Measurements from ENCODE around the gene SKI. TPM values are rescaled to one million over a fixed set of nuclear protein-coding genes. Genes with fewer than 3 reads are reported as not detected.

The SKI gene
- total RNA-seq, 2 donors from 2014 or later: 65.4 to 79.2 TPM

GRCh38 chr1:2322581-2323211 is 94.6 kb downstream of the SKI start:
- TF ChIP-seq CTCF (conservative IDR thresholded peaks at IDR 0.05): no peak
- Histone ChIP-seq H3K9ac (ENCODE audit: extremely low read depth, low read length, poor library complexity, severe bottlenecking) (no peak overlapping the region), H3K36me3 (ENCODE audit: control insufficient read depth, insufficient read depth, low read length) (no peaks in the 10 kb centered on the region), H3K9me3 (ENCODE audit: control insufficient read depth, low read length) (no peaks in the 10 kb centered on the region), H3K27me3 (ENCODE audit: control insufficient read depth, insufficient read depth, low read length, poor library complexity, severe bottlenecking) (peaks cover 8% of the 10 kb centered on the region), H3K4me3 (ENCODE audit: low read length) (no peak overlapping the region), H3K4me1 (ENCODE audit: control insufficient read depth, insufficient read depth, low read length) (no peaks in the 10 kb centered on the region), H3K27ac (ENCODE audit: low read depth, low read length) (peak overlapping the region; percentile 96)
- Mint-ChIP-seq H3K4me1 (no peaks in the 10 kb centered on the region), H3K27ac (no peak overlapping the region), H3K27me3 (ENCODE audit: insufficient read depth) (peaks cover 13% of the 10 kb centered on the region), H3K36me3 (ENCODE audit: low read depth) (no peaks in the 10 kb centered on the region), H3K9me3 (peaks cover 2% of the 10 kb centered on the region), H3K4me3 (no peak overlapping the region)
- no peak for DNase-seq
- WGBS, 2 experiments (ENCODE audit: insufficient coverage in 1 of 2, insufficient read length in 1 of 2): 83 to 94% methylated on average over 12 to 41 of the region's 41 CpGs

- H3K36me3 Mint-ChIP-seq (ENCODE audit: low read depth): no peaks in the 10 kb centered on the region
- no peak overlapping the region for H3K9ac ChIP-seq (ENCODE audit: extremely low read depth, low read length, poor library complexity, severe bottlenecking)
- no peak overlapping the region for H3K27ac ChIP-seq (ENCODE audit: low read depth, low read length)
- H3K27ac Mint-ChIP-seq: no peak overlapping the region
- H3K27me3 ChIP-seq (ENCODE audit: control insufficient read depth, insufficient read depth, low read length, poor library complexity, severe bottlenecking): peaks cover 8% of the 10 kb centered on the region
- DNase-seq: no peak
- no peak overlapping the region for H3K4me3 ChIP-seq (ENCODE audit: low read length)
- H3K36me3 ChIP-seq (ENCODE audit: control insufficient read depth, insufficient read depth, low read length): no peaks in the 10 kb centered on the region
- H3K4me1 Mint-ChIP-seq: no peaks in the 10 kb centered on the region
- no peaks in the 10 kb centered on the region for H3K9me3 ChIP-seq (ENCODE audit: control insufficient read depth, low read length)
- 94 to 100% methylated on average over 7 to 16 of the region's 16 CpGs for WGBS, 2 experiments (ENCODE audit: insufficient coverage in 1 of 2, insufficient read length in 1 of 2)
- no peak overlapping the region for H3K4me3 Mint-ChIP-seq
- peaks cover 2% of the 10 kb centered on the region for H3K9me3 Mint-ChIP-seq
- H3K4me1 ChIP-seq (ENCODE audit: control insufficient read depth, insufficient read depth, low read length): no peaks in the 10 kb centered on the region
- H3K27me3 Mint-ChIP-seq (ENCODE audit: insufficient read depth): peaks cover 13% of the 10 kb centered on the region
- TF ChIP-seq CTCF (conservative IDR thresholded peaks at IDR 0.05): no peak
Measured at GRCh38 chr1:2323451-2323974, 95.4 kb downstream of the SKI start.

GRCh38 chr1:2324553-2325366 is 96.6 kb downstream of the SKI start:
- DNase-seq: no peak
- Histone ChIP-seq H3K9ac (ENCODE audit: extremely low read depth, low read length, poor library complexity, severe bottlenecking) (no peak overlapping the region), H3K4me3 (ENCODE audit: low read length) (no peak overlapping the region), H3K27me3 (ENCODE audit: control insufficient read depth, insufficient read depth, low read length, poor library complexity, severe bottlenecking) (peaks cover 8% of the 10 kb centered on the region), H3K9me3 (ENCODE audit: control insufficient read depth, low read length) (no peaks in the 10 kb centered on the region), H3K36me3 (ENCODE audit: control insufficient read depth, insufficient read depth, low read length) (no peaks in the 10 kb centered on the region), H3K27ac (ENCODE audit: low read depth, low read length) (no peak overlapping the region), H3K4me1 (ENCODE audit: control insufficient read depth, insufficient read depth, low read length) (no peaks in the 10 kb centered on the region)
- H3K27me3 Mint-ChIP-seq (ENCODE audit: insufficient read depth): peaks cover 13% of the 10 kb centered on the region
- no peaks in the 10 kb centered on the region for H3K36me3 Mint-ChIP-seq (ENCODE audit: low read depth)
- no peak overlapping the region for H3K27ac Mint-ChIP-seq
- WGBS, 2 experiments (ENCODE audit: insufficient coverage in 1 of 2, insufficient read length in 1 of 2): 91% methylated on average over 10 to 18 of the region's 18 CpGs
- peaks cover 3% of the 10 kb centered on the region for H3K9me3 Mint-ChIP-seq
- TF ChIP-seq CTCF (conservative IDR thresholded peaks at IDR 0.05): no peak
- H3K4me3 Mint-ChIP-seq: no peak overlapping the region
- H3K4me1 Mint-ChIP-seq: no peaks in the 10 kb centered on the region

All from endodermal cell (in vitro differentiated cells).